SK-N-SH treated with all-trans-retinoic acid at 6 μM for 48 hours (cell line): Measurements from ENCODE around the gene INIP.
"Not testable (repeated sequence)": the region's sequence is repeated elsewhere in the genome, so short reads cannot be mapped to it uniquely, and the experiment has no call there.

Experiments used
- ATAC-seq: fragments of 200-7000 bp; cut with Tn5 transposase; 3 replicates; pipeline ENCODE4 v1.9.1; 2020; ENCODE audit warnings: mild to moderate bottlenecking, moderate library complexity
- BACH2 ChIP-seq: fragments of 250-450 bp; sonication (Bioruptor Pico); IDR thresholded peaks from 2 replicates; pipeline ENCODE4 v1.9.0; 2021; ENCODE audit warnings: mild to moderate bottlenecking, borderline replicate concordance
- CSRNP3 ChIP-seq: fragments of 250-450 bp; sonication (Bioruptor Pico); IDR thresholded peaks from 2 replicates; pipeline ENCODE4 v1.5.1; 2021; ENCODE audit warnings: mild to moderate bottlenecking, moderate library complexity
- ESRRG ChIP-seq: fragments of 250-450 bp; sonication (Bioruptor Pico); IDR thresholded peaks from 2 replicates; pipeline ENCODE4 v1.6.1; 2021; ENCODE audit warnings: mild to moderate bottlenecking
- GLIS3 ChIP-seq: fragments of 250-450 bp; sonication (Bioruptor Pico); IDR thresholded peaks from 2 replicates; pipeline ENCODE4 v1.5.0; 2020; ENCODE audit warnings: mild to moderate bottlenecking, moderate library complexity
- ISL1 ChIP-seq: fragments of 250-450 bp; sonication (Bioruptor Pico); IDR thresholded peaks from 2 replicates; pipeline ENCODE4 v2.1.2; 2022; ENCODE audit warnings: mild to moderate bottlenecking, moderate library complexity
- OSR1 ChIP-seq: fragments of 250-450 bp; sonication (Bioruptor Pico); IDR thresholded peaks from 2 replicates; pipeline ENCODE4 v1.8.0; 2022; ENCODE audit warnings: moderate library complexity, mild to moderate bottlenecking, inconsistent platforms
- POU6F1 ChIP-seq: fragments of 250-450 bp; sonication (Bioruptor Pico); IDR thresholded peaks from 2 replicates; pipeline ENCODE4 v1.8.0; 2021; ENCODE audit warnings: low read depth, mild to moderate bottlenecking, moderate library complexity, borderline replicate concordance
- PPARA ChIP-seq: fragments of 250-450 bp; sonication (Bioruptor Pico); IDR thresholded peaks from 2 replicates; pipeline ENCODE4 v1.5.0; 2020; ENCODE audit warnings: mild to moderate bottlenecking, borderline replicate concordance
- SNAI2 ChIP-seq: fragments of 250-450 bp; sonication (Bioruptor Pico); IDR thresholded peaks from 2 replicates; pipeline ENCODE4 v1.5.0; 2020; ENCODE audit warnings: mild to moderate bottlenecking, moderate library complexity
- TCF4 ChIP-seq: fragments of 250-450 bp; sonication (Bioruptor Pico); IDR thresholded peaks from 2 replicates; pipeline ENCODE4 v1.8.0; 2021; ENCODE audit warnings: mild to moderate bottlenecking, moderate library complexity, borderline replicate concordance
- TOX ChIP-seq: fragments of 250-450 bp; sonication (Bioruptor Pico); IDR thresholded peaks from 2 replicates; pipeline ENCODE4 v1.8.0; 2021; ENCODE audit warnings: mild to moderate bottlenecking, moderate library complexity, borderline replicate concordance
- ZC3H10 ChIP-seq: fragments of 250-450 bp; sonication (Bioruptor Pico); IDR thresholded peaks from 2 replicates; pipeline ENCODE4 v1.5.1; 2021; ENCODE audit warnings: mild to moderate bottlenecking, moderate library complexity
- ZFP3 ChIP-seq: fragments of 250-450 bp; sonication (Bioruptor Pico); IDR thresholded peaks from 2 replicates; pipeline ENCODE4 v1.5.0; 2020; ENCODE audit warnings: mild to moderate bottlenecking, moderate library complexity
- ZFP30 ChIP-seq: fragments of 450-650 bp; formaldehyde crosslinking; IDR thresholded peaks from 2 replicates; pipeline ENCODE4 v1.5.0; 2022; ENCODE audit warnings: mild to moderate bottlenecking, moderate library complexity
- ZNF565 ChIP-seq: fragments of 450-650 bp; formaldehyde crosslinking; conservative IDR thresholded peaks from 2 replicates; pipeline ENCODE4 v1.5.0; 2020; ENCODE audit warnings: low read depth, mild to moderate bottlenecking, moderate library complexity
- ZNF70 ChIP-seq: fragments of 450-650 bp; formaldehyde crosslinking; IDR thresholded peaks from 2 replicates; pipeline ENCODE4 v1.5.0; 2020; ENCODE audit warnings: mild to moderate bottlenecking, moderate library complexity
- ZNF8 ChIP-seq: fragments of 450-650 bp; formaldehyde crosslinking; IDR thresholded peaks from 2 replicates; pipeline ENCODE4 v1.5.0; 2020; ENCODE audit warnings: mild to moderate bottlenecking, moderate library complexity
- TF ChIP-seq, protein P1 (sequence below): fragments of 250-450 bp; sonication (Bioruptor Pico); IDR thresholded peaks from 2 replicates; pipeline ENCODE4 v1.5.0; 2020; ENCODE audit warnings: mild to moderate bottlenecking, moderate library complexity
- TF ChIP-seq, protein P2 (sequence below): fragments of 250-450 bp; sonication (Bioruptor Pico); IDR thresholded peaks from 2 replicates; pipeline ENCODE4 v1.8.0; 2020; ENCODE audit warnings: mild to moderate bottlenecking, moderate library complexity, borderline replicate concordance

The INIP gene

GRCh38 chr9:112728401-112728800 is 10.5 kb upstream of the INIP start (continued):
- TF ChIP-seq, protein P1, sequence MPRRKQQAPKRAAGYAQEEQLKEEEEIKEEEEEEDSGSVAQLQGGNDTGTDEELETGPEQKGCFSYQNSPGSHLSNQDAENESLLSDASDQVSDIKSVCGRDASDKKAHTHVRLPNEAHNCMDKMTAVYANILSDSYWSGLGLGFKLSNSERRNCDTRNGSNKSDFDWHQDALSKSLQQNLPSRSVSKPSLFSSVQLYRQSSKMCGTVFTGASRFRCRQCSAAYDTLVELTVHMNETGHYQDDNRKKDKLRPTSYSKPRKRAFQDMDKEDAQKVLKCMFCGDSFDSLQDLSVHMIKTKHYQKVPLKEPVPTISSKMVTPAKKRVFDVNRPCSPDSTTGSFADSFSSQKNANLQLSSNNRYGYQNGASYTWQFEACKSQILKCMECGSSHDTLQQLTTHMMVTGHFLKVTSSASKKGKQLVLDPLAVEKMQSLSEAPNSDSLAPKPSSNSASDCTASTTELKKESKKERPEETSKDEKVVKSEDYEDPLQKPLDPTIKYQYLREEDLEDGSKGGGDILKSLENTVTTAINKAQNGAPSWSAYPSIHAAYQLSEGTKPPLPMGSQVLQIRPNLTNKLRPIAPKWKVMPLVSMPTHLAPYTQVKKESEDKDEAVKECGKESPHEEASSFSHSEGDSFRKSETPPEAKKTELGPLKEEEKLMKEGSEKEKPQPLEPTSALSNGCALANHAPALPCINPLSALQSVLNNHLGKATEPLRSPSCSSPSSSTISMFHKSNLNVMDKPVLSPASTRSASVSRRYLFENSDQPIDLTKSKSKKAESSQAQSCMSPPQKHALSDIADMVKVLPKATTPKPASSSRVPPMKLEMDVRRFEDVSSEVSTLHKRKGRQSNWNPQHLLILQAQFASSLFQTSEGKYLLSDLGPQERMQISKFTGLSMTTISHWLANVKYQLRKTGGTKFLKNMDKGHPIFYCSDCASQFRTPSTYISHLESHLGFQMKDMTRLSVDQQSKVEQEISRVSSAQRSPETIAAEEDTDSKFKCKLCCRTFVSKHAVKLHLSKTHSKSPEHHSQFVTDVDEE (CRISPR knock-in tag) = no peak
- TF ChIP-seq TCF4 = no peak
- TF ChIP-seq SNAI2 (CRISPR knock-in tag) = no peak
- TF ChIP-seq CSRNP3 (CRISPR knock-in tag) = no peak
- TF ChIP-seq OSR1 = no peak
- no peak for TF ChIP-seq ZNF70 (CRISPR knock-in tag)
- TF ChIP-seq ZNF565 (CRISPR knock-in tag) = no peak
- TF ChIP-seq ESRRG (CRISPR knock-in tag) = no peak
- TF ChIP-seq PPARA (CRISPR knock-in tag) = no peak
- TF ChIP-seq ZFP30 (CRISPR knock-in tag) = no peak
- no peak for TF ChIP-seq BACH2 (CRISPR knock-in tag)
- TF ChIP-seq ISL1 = no peak
- TF ChIP-seq GLIS3 = no peak

DNA sequence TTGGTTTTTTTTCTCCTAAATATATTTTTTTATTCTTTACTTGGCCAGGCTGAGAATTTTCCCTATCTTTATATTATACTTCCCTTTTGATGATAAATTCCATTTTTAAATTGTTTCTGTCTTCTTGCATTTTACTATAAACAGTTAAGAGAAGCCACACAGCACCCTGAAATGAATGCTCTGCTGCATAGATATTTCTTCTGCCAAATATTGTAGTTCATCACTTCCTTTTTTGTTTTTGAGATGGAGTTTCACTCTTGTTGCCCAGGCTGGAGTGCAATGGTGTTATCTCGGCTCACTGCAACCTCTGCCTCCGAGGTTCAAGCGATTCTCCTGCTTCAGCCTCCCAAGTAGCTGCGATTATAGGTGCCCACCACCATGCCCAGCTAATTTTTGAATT is 8.5 kb upstream of the INIP start:
- ATAC-seq = no peak
- TF ChIP-seq TOX (CRISPR knock-in tag) (no peak), ESRRG (CRISPR knock-in tag) (no peak)

DNA sequence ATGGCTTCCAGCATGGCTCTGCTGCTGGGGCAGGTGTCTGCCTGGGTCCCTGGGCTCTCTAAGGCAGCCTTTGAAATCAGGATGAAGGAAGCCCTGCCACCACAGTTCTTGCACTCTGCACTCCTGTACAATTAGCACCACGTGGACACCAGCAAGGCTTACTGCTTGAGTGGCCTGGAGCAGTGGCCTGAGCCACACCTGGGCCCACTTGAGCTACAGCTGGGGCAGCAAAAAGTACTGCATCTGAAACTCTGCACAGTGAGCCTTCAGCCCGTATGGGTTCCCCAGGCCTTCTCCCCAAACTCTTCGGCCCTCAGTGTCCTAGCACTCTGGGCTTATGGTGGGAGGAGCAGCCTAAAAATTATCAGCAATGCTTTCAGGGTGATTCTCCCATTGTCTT is 8.0 kb upstream of the INIP start:
- no peak for ATAC-seq
- no peak for TF ChIP-seq ZNF8 (CRISPR knock-in tag)
- TF ChIP-seq BACH2 (CRISPR knock-in tag) = no peak
- TF ChIP-seq ZFP3 (CRISPR knock-in tag) = no peak
- no peak for TF ChIP-seq ISL1
- no peak for TF ChIP-seq SNAI2 (CRISPR knock-in tag)
- TF ChIP-seq ZNF565 (CRISPR knock-in tag) = no peak
- no peak for TF ChIP-seq GLIS3
- TF ChIP-seq ZC3H10 (CRISPR knock-in tag) = no peak
- TF ChIP-seq, protein P2, sequence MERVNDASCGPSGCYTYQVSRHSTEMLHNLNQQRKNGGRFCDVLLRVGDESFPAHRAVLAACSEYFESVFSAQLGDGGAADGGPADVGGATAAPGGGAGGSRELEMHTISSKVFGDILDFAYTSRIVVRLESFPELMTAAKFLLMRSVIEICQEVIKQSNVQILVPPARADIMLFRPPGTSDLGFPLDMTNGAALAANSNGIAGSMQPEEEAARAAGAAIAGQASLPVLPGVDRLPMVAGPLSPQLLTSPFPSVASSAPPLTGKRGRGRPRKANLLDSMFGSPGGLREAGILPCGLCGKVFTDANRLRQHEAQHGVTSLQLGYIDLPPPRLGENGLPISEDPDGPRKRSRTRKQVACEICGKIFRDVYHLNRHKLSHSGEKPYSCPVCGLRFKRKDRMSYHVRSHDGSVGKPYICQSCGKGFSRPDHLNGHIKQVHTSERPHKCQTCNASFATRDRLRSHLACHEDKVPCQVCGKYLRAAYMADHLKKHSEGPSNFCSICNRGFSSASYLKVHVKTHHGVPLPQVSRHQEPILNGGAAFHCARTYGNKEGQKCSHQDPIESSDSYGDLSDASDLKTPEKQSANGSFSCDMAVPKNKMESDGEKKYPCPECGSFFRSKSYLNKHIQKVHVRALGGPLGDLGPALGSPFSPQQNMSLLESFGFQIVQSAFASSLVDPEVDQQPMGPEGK (CRISPR knock-in tag) = no peak
- no peak for TF ChIP-seq POU6F1

GRCh38 chr9:112722749-112723148 is 4.8 kb upstream of the INIP start:
- not testable (repeated sequence) for ATAC-seq

GRCh38 chr9:112720113-112720780 is 2.3 kb upstream of the INIP start:
- TF ChIP-seq, protein P2 (CRISPR knock-in tag) = no peak
- no peak for ATAC-seq
